Mesenchymal stem cell (in vitro differentiated cells and primary cell): ENCODE results near the gene ZNF580.

Experiments used
- DNase-seq: peaks from one replicate; pipeline ENCODE4 v3.0.0-alpha.2; 2013
- H2AFZ ChIP-seq: one replicate; pipeline ENCODE4 v1.6.1; 2013; ENCODE audit warnings: low read depth, mild to moderate bottlenecking, control low read depth, inconsistent platforms, low read length, moderate library complexity
- H2AK5ac ChIP-seq: 2 replicates; pipeline ENCODE4 v1.6.1; 2013; ENCODE audit warnings: low read length, moderate library complexity, mild to moderate bottlenecking, inconsistent platforms; ENCODE audit not compliant: severe bottlenecking
- H2BK120ac ChIP-seq: one replicate; pipeline ENCODE4 v1.6.1; 2013; ENCODE audit warnings: low read depth, mild to moderate bottlenecking, inconsistent platforms, low read length, moderate library complexity
- H2BK12ac ChIP-seq, 2 experiments: one replicate each; pipeline ENCODE4 v1.6.1; 2013; ENCODE audit warnings: inconsistent platforms in 2 of 2, low read length in 2 of 2, mild to moderate bottlenecking in 2 of 2, moderate library complexity in 2 of 2, control low read depth in 1 of 2
- H2BK15ac ChIP-seq: one replicate; pipeline ENCODE4 v1.6.1; 2013; ENCODE audit warnings: mild to moderate bottlenecking, low read depth, inconsistent platforms; ENCODE audit not compliant: poor library complexity, severe bottlenecking
- H2BK5ac ChIP-seq: 2 replicates; pipeline ENCODE4 v1.6.1; 2013; ENCODE audit warnings: low read depth, mild to moderate bottlenecking, low read length, control low read depth, inconsistent platforms; ENCODE audit not compliant: poor library complexity, severe bottlenecking
- H3K14ac ChIP-seq, 2 experiments: one replicate each; pipeline ENCODE4 v1.6.1; 2013; ENCODE audit warnings: inconsistent platforms in 2 of 2, low read length in 2 of 2, control low read depth in 1 of 2, mild to moderate bottlenecking in 1 of 2, moderate library complexity in 1 of 2
- H3K18ac ChIP-seq, 2 experiments: one replicate each; pipeline ENCODE4 v1.6.1; 2013; ENCODE audit warnings: inconsistent platforms in 2 of 2, low read length in 2 of 2, control low read depth in 1 of 2, low read depth in 1 of 2, mild to moderate bottlenecking in 1 of 2
- H3K23ac ChIP-seq, 2 experiments: one replicate each; pipeline ENCODE4 v1.6.1; 2013; ENCODE audit warnings: inconsistent platforms in 2 of 2, low read length in 2 of 2, mild to moderate bottlenecking in 2 of 2, moderate library complexity in 2 of 2, control low read depth in 1 of 2
- H3K27ac ChIP-seq: 2 replicates; pipeline ENCODE4 v1.5.1; 2013; ENCODE audit warnings: mild to moderate bottlenecking, moderate library complexity, low read length, control low read depth, inconsistent platforms; ENCODE audit not compliant: poor library complexity, severe bottlenecking
- H3K27me3 ChIP-seq, 2 experiments: 2 replicates each; pipeline versions ENCODE4 v1.6.1 to v1.7.0; 2013; ENCODE audit warnings: low read length in 2 of 2, mild to moderate bottlenecking in 2 of 2, moderate library complexity in 2 of 2, control low read depth in 1 of 2, inconsistent platforms in 1 of 2; ENCODE audit not compliant: control insufficient read depth in 1 of 2, insufficient read depth in 1 of 2
- H3K36me3 ChIP-seq, 2 experiments: 2 replicates each; pipeline versions ENCODE4 v1.6.1 to v1.7.0; 2013; ENCODE audit warnings: low read length in 2 of 2, control low read depth in 1 of 2, inconsistent platforms in 1 of 2, low read depth in 1 of 2, mild to moderate bottlenecking in 1 of 2; ENCODE audit not compliant: insufficient read depth in 2 of 2, control insufficient read depth in 1 of 2
- H3K4ac ChIP-seq, 2 experiments: one replicate each; pipeline ENCODE4 v1.6.1; 2013; ENCODE audit warnings: inconsistent platforms in 2 of 2, low read length in 2 of 2, mild to moderate bottlenecking in 2 of 2, moderate library complexity in 2 of 2, control low read depth in 1 of 2, low read depth in 1 of 2
- H3K4me1 ChIP-seq: 2 replicates; pipeline ENCODE4 v1.6.1; 2013; ENCODE audit warnings: low read depth, low read length, control low read depth; ENCODE audit not compliant: control insufficient read depth, insufficient read depth
- H3K4me2 ChIP-seq: 2 replicates; pipeline ENCODE4 v1.6.1; 2013; ENCODE audit warnings: low read length, mild to moderate bottlenecking, inconsistent platforms; ENCODE audit not compliant: poor library complexity, severe bottlenecking
- H3K4me3 ChIP-seq, 2 experiments: 2 replicates each; pipeline versions ENCODE4 v1.5.1 to v1.7.0; 2013; ENCODE audit warnings: low read length in 2 of 2, mild to moderate bottlenecking in 2 of 2, control low read depth in 1 of 2, low read depth in 1 of 2; ENCODE audit not compliant: insufficient read depth in 1 of 2
- H3K79me1 ChIP-seq: replicated peaks from 2 replicates; pipeline ENCODE4 v1.6.1; 2013; ENCODE audit warnings: mild to moderate bottlenecking, control low read depth, low read length, inconsistent platforms; ENCODE audit not compliant: poor library complexity, severe bottlenecking
- H3K9ac ChIP-seq: 2 replicates; pipeline ENCODE4 v1.7.0; 2013; ENCODE audit warnings: mild to moderate bottlenecking, low read length, moderate library complexity
- H3K9me3 ChIP-seq: 2 replicates; pipeline ENCODE4 v1.7.0; 2013; ENCODE audit warnings: mild to moderate bottlenecking, low read length; ENCODE audit not compliant: control insufficient read depth
- H4K8ac ChIP-seq: one replicate; pipeline ENCODE4 v1.6.1; 2013; ENCODE audit warnings: inconsistent platforms, mild to moderate bottlenecking, low read length, moderate library complexity
- H4K91ac ChIP-seq: one replicate; pipeline ENCODE4 v1.6.1; 2013; ENCODE audit warnings: mild to moderate bottlenecking, low read length, inconsistent platforms
- WGBS: methylation state at CpG from one replicate; pipeline ENCODE4 v1.1.7; 2013; ENCODE audit warnings: mixed read lengths; 5-methylcytosine and 5-hydroxymethylcytosine counted together

The ZNF580 gene

DNA sequence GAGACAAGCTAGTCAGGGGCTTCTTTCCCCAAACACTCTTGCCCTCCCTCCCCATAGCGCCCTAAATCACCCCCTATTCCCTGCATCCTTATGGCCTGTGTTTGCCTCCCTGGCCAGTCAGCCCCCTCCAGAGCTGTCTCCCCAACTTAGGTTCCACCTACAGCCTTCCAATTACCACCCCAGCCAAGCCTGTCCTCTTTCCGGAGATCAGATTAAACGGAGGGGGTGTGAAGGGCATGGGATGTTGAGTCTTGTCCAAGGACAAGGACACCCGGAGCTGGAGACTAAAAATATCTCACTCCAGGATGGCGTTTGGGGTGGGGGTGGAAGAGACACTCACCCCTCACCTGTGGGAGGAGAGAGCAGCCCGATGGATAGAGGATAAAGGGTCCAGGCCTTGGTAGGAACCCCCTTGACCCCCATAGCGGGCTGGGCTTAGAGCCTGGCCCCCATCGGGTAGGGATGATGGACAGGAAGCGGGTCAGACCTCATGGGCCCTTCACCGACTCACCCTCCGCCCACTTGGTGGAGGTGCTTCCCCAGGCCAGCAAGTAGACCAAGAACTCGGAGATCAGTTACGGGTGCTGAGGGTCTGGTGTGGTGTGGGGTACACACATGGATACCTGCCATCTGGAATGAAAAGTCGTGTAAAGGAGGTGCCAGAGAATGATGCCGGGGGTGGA is 29.4 kb upstream of the ZNF580 start:
- peaks cover 4% of the 10 kb centered on the region for H3K9me3 ChIP-seq
- H3K23ac ChIP-seq: no peak overlapping the region
- no peak for DNase-seq
- no peak overlapping the region for H3K4me3 ChIP-seq
- peaks cover 9% of the 10 kb centered on the region for H3K4me1 ChIP-seq
- peaks cover 47 to 67% of the 10 kb centered on the region in 2 experiments for H3K36me3 ChIP-seq
- H3K79me1 ChIP-seq: peaks cover 43% of the 10 kb centered on the region
- H2AFZ ChIP-seq: no peak overlapping the region
- H3K9ac ChIP-seq: no peak overlapping the region
- H2BK5ac ChIP-seq: no peak overlapping the region
- H3K4ac ChIP-seq: no peak overlapping the region
- no peak overlapping the region for H3K14ac ChIP-seq
- no peak overlapping the region for H4K8ac ChIP-seq
- H2BK12ac ChIP-seq: no peak overlapping the region
- no peak overlapping the region for H2AK5ac ChIP-seq
- no peak overlapping the region for H4K91ac ChIP-seq
- no peaks in the 10 kb centered on the region for H3K27me3 ChIP-seq
- no peak overlapping the region for H3K4me2 ChIP-seq
- no peak overlapping the region for H3K27ac ChIP-seq
- no peak overlapping the region for H2BK15ac ChIP-seq
- WGBS: 96% methylated on average over 15 of the region's 15 CpGs
- no peak overlapping the region for H3K18ac ChIP-seq
- no peak overlapping the region for H2BK120ac ChIP-seq

GRCh38 chr19:55611983-55612645 is 28.7 kb upstream of the ZNF580 start:
- Histone ChIP-seq H4K91ac (no peak overlapping the region), H2BK15ac (no peak overlapping the region), H2AFZ (no peak overlapping the region), H2AK5ac (no peak overlapping the region), H2BK5ac (no peak overlapping the region), H3K18ac (no peak overlapping the region), H4K8ac (no peak overlapping the region), H3K4me3 (no peak overlapping the region), H3K9me3 (peaks cover 4% of the 10 kb centered on the region), H3K36me3 (peaks cover 46 to 71% of the 10 kb centered on the region in 2 experiments), H3K27me3 (no peaks in the 10 kb centered on the region), H3K14ac (no peak overlapping the region), H3K23ac (no peak overlapping the region), H2BK120ac (no peak overlapping the region), H2BK12ac (no peak overlapping the region), H3K9ac (no peak overlapping the region), H3K27ac (no peak overlapping the region), H3K4me1 (peaks cover 5% of the 10 kb centered on the region), H3K4me2 (no peak overlapping the region), H3K4ac (no peak overlapping the region), H3K79me1 (peaks cover 49% of the 10 kb centered on the region)
- 100% methylated on average over 3 of the region's 3 CpGs for WGBS
- no peak for DNase-seq

DNA sequence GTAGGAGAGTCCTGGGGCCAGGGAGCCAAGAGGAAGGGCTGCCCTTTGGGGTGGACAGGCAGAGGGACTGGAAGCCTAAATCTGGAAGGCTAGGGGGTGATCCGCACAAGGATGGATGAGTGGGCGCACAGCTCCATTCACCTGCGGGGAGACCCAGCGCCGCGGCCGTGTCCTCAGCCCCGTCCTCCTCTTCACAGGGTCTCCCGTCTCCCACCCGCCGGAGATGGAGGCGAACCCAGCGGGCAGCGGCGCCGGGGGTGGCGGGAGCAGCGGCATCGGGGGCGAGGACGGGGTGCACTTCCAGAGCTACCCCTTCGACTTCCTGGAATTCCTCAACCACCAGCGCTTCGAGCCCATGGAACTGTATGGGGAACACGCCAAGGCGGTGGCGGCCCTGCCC is 27.4 kb upstream of the ZNF580 start:
- Histone ChIP-seq H3K27ac (no peak overlapping the region), H3K4ac (no peak overlapping the region), H4K8ac (no peak overlapping the region), H2BK12ac (no peak overlapping the region), H3K36me3 (peaks cover 46 to 79% of the 10 kb centered on the region in 2 experiments), H2BK120ac (no peak overlapping the region), H3K14ac (no peak overlapping the region), H3K18ac (no peak overlapping the region), H3K27me3 (no peaks in the 10 kb centered on the region), H3K23ac (no peak overlapping the region), H3K9ac (no peak overlapping the region), H4K91ac (no peak overlapping the region), H2BK15ac (no peak overlapping the region), H3K4me3 (no peak overlapping the region), H3K79me1 (peaks cover 49% of the 10 kb centered on the region), H3K9me3 (peaks cover 4% of the 10 kb centered on the region), H2AK5ac (no peak overlapping the region), H3K4me2 (no peak overlapping the region), H2BK5ac (no peak overlapping the region), H2AFZ (no peak overlapping the region), H3K4me1 (peaks cover 3% of the 10 kb centered on the region)
- no peak for DNase-seq
- 96% methylated on average over 24 of the region's 27 CpGs for WGBS

DNA sequence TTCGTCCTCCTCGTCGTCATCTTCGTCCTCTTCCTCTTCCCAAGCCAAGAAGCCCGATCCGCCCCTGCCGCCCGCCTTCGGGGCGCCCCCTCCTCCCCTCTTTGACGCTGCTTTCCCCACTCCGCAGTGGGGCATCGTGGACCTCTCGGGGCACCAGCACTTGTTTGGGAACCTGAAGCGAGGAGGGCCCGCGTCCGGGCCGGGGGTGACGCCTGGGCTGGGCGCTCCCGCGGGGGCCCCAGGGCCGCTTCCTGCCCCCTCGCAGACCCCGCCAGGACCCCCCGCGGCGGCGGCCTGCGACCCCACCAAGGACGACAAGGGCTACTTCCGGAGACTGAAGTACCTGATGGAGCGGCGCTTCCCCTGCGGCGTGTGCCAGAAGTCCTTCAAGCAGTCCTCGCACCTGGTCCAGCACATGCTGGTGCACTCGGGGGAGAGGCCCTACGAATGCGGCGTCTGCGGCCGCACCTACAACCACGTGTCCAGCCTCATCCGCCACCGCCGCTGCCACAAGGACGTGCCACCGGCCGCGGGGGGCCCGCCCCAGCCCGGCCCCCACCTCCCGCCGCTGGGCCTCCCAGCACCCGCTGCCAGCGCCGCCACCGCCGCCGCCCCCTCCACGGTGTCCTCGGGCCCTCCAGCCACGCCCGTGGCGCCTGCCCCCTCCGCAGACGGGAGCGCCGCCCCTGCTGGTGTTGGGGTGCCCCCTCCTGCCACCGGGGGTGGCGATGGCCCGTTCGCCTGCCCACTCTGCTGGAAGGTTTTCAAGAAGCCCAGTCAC is 26.7 kb upstream of the ZNF580 start:
- no peak overlapping the region for H3K27ac ChIP-seq
- no peak overlapping the region for H3K9ac ChIP-seq
- no peak overlapping the region for H3K18ac ChIP-seq
- no peak overlapping the region for H2AK5ac ChIP-seq
- H2BK120ac ChIP-seq: no peak overlapping the region
- H3K4me2 ChIP-seq: no peak overlapping the region
- H3K9me3 ChIP-seq: peaks cover 4% of the 10 kb centered on the region
- peaks cover 52% of the 10 kb centered on the region for H3K79me1 ChIP-seq
- no peak overlapping the region for H3K23ac ChIP-seq
- H3K4me3 ChIP-seq: no peak overlapping the region
- H3K36me3 ChIP-seq: peaks cover 42 to 79% of the 10 kb centered on the region in 2 experiments
- no peak overlapping the region for H2BK12ac ChIP-seq
- H3K4me1 ChIP-seq: peaks cover 3% of the 10 kb centered on the region
- H2BK5ac ChIP-seq: no peak overlapping the region
- no peak overlapping the region for H2BK15ac ChIP-seq
- no peaks in the 10 kb centered on the region for H3K27me3 ChIP-seq
- no peak overlapping the region for H3K14ac ChIP-seq
- no peak overlapping the region for H3K4ac ChIP-seq
- DNase-seq: no peak
- 96% methylated on average over 70 of the region's 75 CpGs for WGBS
- H4K8ac ChIP-seq: no peak overlapping the region
- H2AFZ ChIP-seq: no peak overlapping the region
- H4K91ac ChIP-seq: no peak overlapping the region
